HepG2 (cell line): ENCODE measurements around the gene PDE4D. TPM values are rescaled to one million over a fixed set of nuclear protein-coding genes. Genes with fewer than 3 reads are reported as not detected.

Experiments
- ATAC-seq: fragments of 200-7000 bp; cut with Tn5 transposase; 3 replicates; pipeline ENCODE4 v1.9.1; 2020; ENCODE audit warnings: mild to moderate bottlenecking, moderate library complexity
- BruUV-seq: library from RNA; stranded (reverse); fragments of 400-500 nt; replicated peaks from 2 replicates; lab custom pipeline; 2021; lab: Mats Ljungman, UMichigan
- CTCF ChIA-PET: fragments of 300-600 bp; formaldehyde crosslinking; extraction: SDS; loops from one replicate; lab custom pipeline; 2021; ENCODE audit warnings: low total read pairs, inconsistent platforms, low intra/inter-chr PET ratio; lab: Yijun Ruan, JAX
- POLR2A ChIA-PET: fragments of 350-600 bp; sonication (Branson Sonifier 250); formaldehyde crosslinking; loops from one replicate; lab custom pipeline; 2020; ENCODE audit warnings: antibody characterized with exemption, inconsistent platforms; lab: Yijun Ruan, JAX
- DNase-seq: peaks from one replicate; pipeline ENCODE4 v3.0.0-alpha.2; 2015; ENCODE audit warnings: low spot score
- FAIRE-seq: peaks from 3 replicates; lab custom pipeline; 2011; peaks lifted over from hg19 to GRCh38; lab: Jason Lieb, UNC
- H2AFZ ChIP-seq: one replicate; pipeline ENCODE4 v1.6.1; 2011; ENCODE audit warnings: low read length, inconsistent platforms
- H3K27ac ChIP-seq: fragments of 300-600 bp; 3 replicates; pipeline ENCODE4 v1.8.0; 2011; ENCODE audit warnings: mixed run types, mild to moderate bottlenecking, mixed read lengths, low read length, inconsistent platforms; ENCODE audit not compliant: insufficient read depth; ENCODE audit errors: extremely low read length
- H3K27me3 ChIP-seq, 2 experiments: fragments of 200-600 bp in 1 of 2; 2 replicates in 1 of 2; 3 replicates in 1 of 2; pipeline versions ENCODE4 v1.6.0 to v1.8.0; 2011; ENCODE audit warnings: low read length in 2 of 2, mild to moderate bottlenecking in 2 of 2, moderate library complexity in 2 of 2, inconsistent platforms in 1 of 2; ENCODE audit not compliant: insufficient read depth in 2 of 2, control insufficient read depth in 1 of 2
- H3K36me3 ChIP-seq, 2 experiments: fragments of 200-600 bp in 1 of 2; replicated peaks in 1 of 2; 2 replicates in 1 of 2; 3 replicates in 1 of 2; pipeline versions ENCODE4 v1.5.1 to v1.8.0; 2011; ENCODE audit warnings: low read length in 2 of 2, inconsistent platforms in 1 of 2; ENCODE audit not compliant: insufficient read depth in 2 of 2, control insufficient read depth in 1 of 2
- H3K4me1 ChIP-seq: 2 replicates; pipeline ENCODE4 v1.5.1; 2012; ENCODE audit warnings: low read length, inconsistent platforms; ENCODE audit not compliant: insufficient read depth
- H3K4me2 ChIP-seq: 2 replicates; pipeline ENCODE4 v1.6.0; 2011; ENCODE audit warnings: low read depth, low read length, inconsistent platforms
- H3K4me3 ChIP-seq, 3 experiments: fragments of 200-600 bp in 1 of 3; sonication (generic), shearing (Covaris generic) in 1 of 3; replicated peaks in 1 of 3; 2 replicates each; pipeline ENCODE4 v1.5.1; 2011 to 2016; ENCODE audit warnings: low read length in 3 of 3, inconsistent platforms in 2 of 3, low read depth in 2 of 3, mild to moderate bottlenecking in 2 of 3, control low read depth in 1 of 3, mixed read lengths in 1 of 3; ENCODE audit not compliant: insufficient read depth in 1 of 3
- H3K79me2 ChIP-seq: one replicate; pipeline ENCODE4 v1.6.1; 2011; ENCODE audit warnings: low read length, inconsistent platforms; ENCODE audit not compliant: insufficient read depth
- H3K9ac ChIP-seq: 2 replicates; pipeline ENCODE4 v1.6.0; 2011; ENCODE audit warnings: mild to moderate bottlenecking, low read depth, low read length, inconsistent platforms; ENCODE audit not compliant: insufficient read depth
- H3K9me3 ChIP-seq: 2 replicates; pipeline ENCODE4 v1.5.1; 2012; ENCODE audit warnings: mild to moderate bottlenecking, low read length
- H4K20me1 ChIP-seq: 2 replicates; pipeline ENCODE4 v1.6.0; 2011; ENCODE audit warnings: inconsistent platforms, mild to moderate bottlenecking, low read length, moderate library complexity; ENCODE audit not compliant: insufficient read depth
- ADNP ChIP-seq: sonication (generic); formaldehyde crosslinking; IDR thresholded peaks from 2 replicates; pipeline ENCODE4 v1.4.0; 2020; ENCODE audit warnings: missing genetic modification reagents
- KAT8 ChIP-seq: IDR thresholded peaks from 2 replicates; pipeline ENCODE4 v1.6.1; 2016; ENCODE audit warnings: missing genetic modification reagents, missing compliant biosample characterization
- MED1 ChIP-seq: sonication (generic); formaldehyde crosslinking; IDR thresholded peaks from 2 replicates; pipeline ENCODE4 v1.4.0; 2020; ENCODE audit warnings: missing genetic modification reagents
- REST ChIP-seq, 2 experiments: IDR thresholded peaks; 2 replicates each; pipeline ENCODE4 v1.6.1; 2011 to 2012; ENCODE audit warnings: low read length in 2 of 2, borderline replicate concordance in 1 of 2, low read depth in 1 of 2, mild to moderate bottlenecking in 1 of 2, moderate library complexity in 1 of 2
- STAT5B ChIP-seq: sonication (generic); formaldehyde crosslinking; IDR thresholded peaks from 2 replicates; pipeline ENCODE4 v1.4.0; 2020; ENCODE audit warnings: missing genetic modification reagents
- TP53 ChIP-seq: sonication (generic); formaldehyde crosslinking; conservative IDR thresholded peaks from 2 replicates; pipeline ENCODE4 v1.4.0; 2020; ENCODE audit warnings: missing genetic modification reagents
- ZHX1 ChIP-seq: sonication (generic); formaldehyde crosslinking; IDR thresholded peaks from 2 replicates; pipeline ENCODE4 v1.8.1; 2022; ENCODE audit warnings: low read depth, mild to moderate bottlenecking, missing genetic modification reagents
- WGBS: methylation state at CpG from one replicate; pipeline ENCODE4 v1.1.6; 2017; ENCODE audit warnings: low lambda C conversion rate; 5-methylcytosine and 5-hydroxymethylcytosine counted together
- in situ Hi-C: cut with HindIII; loops from 2 replicates; pipeline ENCODE4 v1.10.0; 2017; ENCODE audit warnings: low pct_unique_long_range_greater_than_20kb; ENCODE audit not compliant: extremely low pct_ligation_motif_present
- intact Hi-C: fragments of 100-400 bp; cut with micrococcal nuclease; formaldehyde crosslinking; loops from one replicate; pipeline ENCODE4 v1.10.0; 2022; ENCODE audit not compliant: unreplicated experiment
- polyA plus RNA-seq, 8 experiments: library from polyadenylated mRNA; depleted of rRNA in 3 of 8; stranded (reverse) in 7 of 8; unstranded in 1 of 8; fragments of >200 nt; fragmentation: Illumina TruSeq in 4 of 8; extraction: Trizol in 4 of 8; gene quantifications; 2 replicates each; pipeline versions ENCODE4 v1.2.1 to v1.2.3, GENCODE V29; 2011 to 2016; ENCODE audit warnings: low read depth in 4 of 8, missing spikeins in 1 of 8, mixed read lengths in 1 of 8; ENCODE audit not compliant: insufficient read depth in 1 of 8
- total RNA-seq, 5 experiments: library from RNA; depleted of rRNA; stranded (reverse); fragments of >200 nt; fragmentation: Illumina TruSeq; extraction: Trizol; gene quantifications; 2 replicates each; pipeline ENCODE4 v1.2.3, GENCODE V29; 2016; ENCODE audit warnings: low read depth in 1 of 5
- TF ChIP-seq, protein P1 (sequence below): sonication (generic); formaldehyde crosslinking; IDR thresholded peaks from 2 replicates; pipeline ENCODE4 v1.4.0; 2020; ENCODE audit warnings: missing genetic modification reagents, borderline replicate concordance

Gene PDE4D
- total and polyA plus RNA-seq, 2 of the 13 experiments (the other 11 are each of a cell fraction or from before 2014, with no cell fraction given) = 7.0 to 12.2 TPM

DNA sequence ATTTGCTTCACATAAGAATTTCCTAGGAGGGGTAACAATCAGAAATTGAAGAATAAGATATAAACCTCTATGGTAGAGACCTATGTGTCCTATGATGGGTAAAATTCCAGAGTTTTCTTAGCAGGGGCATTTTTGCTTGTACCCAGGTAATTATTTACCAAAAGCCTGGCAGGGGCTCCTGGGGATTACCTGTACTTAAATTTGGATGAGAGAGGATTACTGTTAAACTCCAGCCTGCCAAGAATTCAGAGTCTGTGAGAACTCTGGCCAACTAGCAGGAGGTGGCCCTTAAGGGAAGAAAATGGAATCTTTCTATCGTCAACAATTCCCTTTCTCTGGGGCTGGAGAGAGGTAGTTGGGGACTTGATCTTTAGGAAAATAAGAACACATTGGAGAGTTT, 460.4 kb downstream of the PDE4D start:
- intact Hi-C loops (no loop called here), in situ Hi-C loops (no loop called here)
- CTCF ChIA-PET = no interaction called here
- no peak overlapping the region for H3K9ac ChIP-seq
- DNase-seq (no peak), FAIRE-seq (no peak), ATAC-seq (no peak)
- H4K20me1 ChIP-seq = no peaks in the 10 kb centered on the region
- H3K36me3 ChIP-seq = no peaks in the 10 kb centered on the region
- H3K79me2 ChIP-seq = no peaks in the 10 kb centered on the region
- WGBS = 73% methylated on average over 1 of the region's 1 CpG
- H3K4me1 ChIP-seq = no peaks in the 10 kb centered on the region
- H2AFZ ChIP-seq = no peak overlapping the region
- no peak overlapping the region for H3K4me3 ChIP-seq
- H3K4me2 ChIP-seq = no peak overlapping the region
- no peak overlapping the region for H3K27ac ChIP-seq
- BruUV-seq = no TSS peak
- TF ChIP-seq TP53 (no peak), ADNP (no peak), STAT5B (CRISPR knock-in tag) (no peak), MED1 (no peak), ZHX1 (CRISPR knock-in tag) (no peak), KAT8 (no peak), REST (IDR thresholded peaks at IDR 0.05; ENCODE audit: borderline replicate concordance in 1 of 2, low read depth in 1 of 2, low read length in 2 of 2) (no peak)
- TF ChIP-seq, protein P1, sequence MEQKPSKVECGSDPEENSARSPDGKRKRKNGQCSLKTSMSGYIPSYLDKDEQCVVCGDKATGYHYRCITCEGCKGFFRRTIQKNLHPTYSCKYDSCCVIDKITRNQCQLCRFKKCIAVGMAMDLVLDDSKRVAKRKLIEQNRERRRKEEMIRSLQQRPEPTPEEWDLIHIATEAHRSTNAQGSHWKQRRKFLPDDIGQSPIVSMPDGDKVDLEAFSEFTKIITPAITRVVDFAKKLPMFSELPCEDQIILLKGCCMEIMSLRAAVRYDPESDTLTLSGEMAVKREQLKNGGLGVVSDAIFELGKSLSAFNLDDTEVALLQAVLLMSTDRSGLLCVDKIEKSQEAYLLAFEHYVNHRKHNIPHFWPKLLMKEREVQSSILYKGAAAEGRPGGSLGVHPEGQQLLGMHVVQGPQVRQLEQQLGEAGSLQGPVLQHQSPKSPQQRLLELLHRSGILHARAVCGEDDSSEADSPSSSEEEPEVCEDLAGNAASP (CRISPR knock-in tag) = no peak
- no peaks in the 10 kb centered on the region for H3K9me3 ChIP-seq
- POLR2A ChIA-PET = no interaction called here
- no peaks in the 10 kb centered on the region for H3K27me3 ChIP-seq
